K562 treated with DMSO at 1 percent for 12 hours (cell line): ENCODE measurements around the gene GSTM1. TPM values are rescaled to one million over a fixed set of nuclear protein-coding genes. Genes with fewer than 3 reads are reported as not detected.

Experiments used
- total RNA-seq: library from RNA; unstranded; fragments of 300-600 nt; gene quantifications from 2 replicates; pipeline ENCODE4 v1.2.3, GENCODE V29; 2022; ENCODE audit not compliant: insufficient read depth

GSTM1 gene
- not detected in 2 replicates for total RNA-seq

GRCh38 chr1:109687641-109688499 is at the start of gene GSTM1:
Gene GSTM1 (plus strand): TSS chr1:109687817. CDS start chr1:109687874, 57 bp downstream.

GRCh38 chr1:109655615-109656519 is 31.8 kb upstream of the GSTM1 start, which contains the start of gene GSTM4:
Gene GSTM4 (plus strand): TSS chr1:109656099. CDS start chr1:109656390, 291 bp downstream.

GRCh38 chr1:109667452-109668122 is 20.0 kb upstream of the GSTM1 start, which contains the start of gene GSTM2:
Gene GSTM2 (plus strand): TSS chr1:109668057. CDS start chr1:109668116, 59 bp downstream.

GRCh38 chr1:109711593-109712320 is 24.1 kb downstream of the GSTM1 start, which contains the start of gene GSTM5:
Gene GSTM5 (plus strand): TSS chr1:109712251. CDS start chr1:109712313, 62 bp downstream.

DNA sequence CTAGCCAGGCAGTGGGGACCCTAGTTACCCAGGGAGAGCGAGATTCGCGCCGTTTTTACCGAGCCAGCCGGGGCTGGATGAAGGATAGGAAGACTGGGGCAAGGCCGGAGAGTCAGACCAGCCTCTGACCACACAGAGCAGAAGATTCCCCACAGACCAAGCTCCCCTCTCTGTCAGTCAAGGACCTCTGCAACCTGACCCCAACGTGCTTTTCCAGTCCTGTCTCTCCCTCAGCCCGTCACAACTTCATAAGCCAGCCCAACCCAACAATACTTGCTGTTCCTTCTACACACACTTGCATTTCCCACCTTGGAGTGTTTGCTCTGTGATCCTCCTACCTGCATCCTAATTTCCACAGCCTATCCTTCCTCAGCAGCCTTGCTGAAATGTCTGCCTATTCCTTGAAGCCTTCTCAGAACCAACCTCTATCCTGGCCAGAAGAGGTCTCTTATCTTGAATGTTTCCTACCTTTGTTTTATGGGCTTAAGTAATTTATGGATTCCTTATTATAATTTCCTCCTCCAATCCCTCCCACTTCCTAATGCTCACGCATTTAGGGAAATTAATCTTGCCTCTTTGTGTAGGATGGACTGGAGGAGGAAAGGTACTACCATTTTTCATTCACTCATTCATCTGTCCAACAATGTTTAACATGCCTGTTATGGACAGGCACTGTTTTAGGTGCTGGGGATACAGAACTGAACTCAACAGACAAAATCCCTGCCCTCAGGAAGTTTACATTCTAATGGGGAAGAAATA is 53.2 kb downstream of the GSTM1 start, which contains the start of gene GSTM3:
GSTM3 (minus strand) TSS at position 424 of the 759 bp plus-strand sequence. CDS start 751 bp downstream, outside the sequence.

Other genes starting within 250 kb of the GSTM1 start
- not detected in 2 replicates for gene SYPL2, start 221.3 kb upstream of the GSTM1 start, total RNA-seq
- 7.8 and 9.2 TPM in 2 replicates for gene ATXN7L2, start 203.9 kb upstream of the GSTM1 start, total RNA-seq
- 5.1 and 13.1 TPM in 2 replicates for gene CYB561D1, start 193.7 kb upstream of the GSTM1 start, total RNA-seq
- 0.19 and 1.7 TPM in 2 replicates for gene AMIGO1, start 178.1 kb upstream of the GSTM1 start, total RNA-seq
- not detected in 2 replicates for gene GPR61, start 147.9 kb upstream of the GSTM1 start, total RNA-seq
- 3.7 and 7.7 TPM in 2 replicates for gene GNAI3, start 139.2 kb upstream of the GSTM1 start, total RNA-seq
- not detected in 2 replicates for gene GNAT2, start 68.2 kb upstream of the GSTM1 start, total RNA-seq
- 29.3 and 54.4 TPM in 2 replicates for gene AMPD2, start 68.0 kb upstream of the GSTM1 start, total RNA-seq
- 47.9 and 54.3 TPM in 2 replicates for gene GSTM4, start 31.7 kb upstream of the GSTM1 start, total RNA-seq
- gene GSTM2, start 19.8 kb upstream of the GSTM1 start, total RNA-seq: 6.4 and 21.0 TPM in 2 replicates
- not detected in 2 replicates for gene GSTM5, start 24.4 kb downstream of the GSTM1 start, total RNA-seq
- gene GSTM3, start 53.2 kb downstream of the GSTM1 start, total RNA-seq: 22.4 and 30.1 TPM in 2 replicates
- not detected in 2 replicates for gene EPS8L3, start 76.1 kb downstream of the GSTM1 start, total RNA-seq
- 5.3 and 9.7 TPM in 2 replicates for gene CSF1, start 223.0 kb downstream of the GSTM1 start, total RNA-seq